ENCODE results near the gene EIF2S3B.
"Not testable (repeated sequence)": the region's sequence is repeated elsewhere in the genome, so short reads cannot be mapped to it uniquely, and the experiment has no call there.

The EIF2S3B gene

GRCh38 chr12:10505620-10506019, at the start of gene EIF2S3B:
TSS of gene EIF2S3B (plus strand) at chr12:10505890. CDS start at chr12:10505903, 13 bp downstream.
- no peak for DNase-seq

- DNase-seq, result no peak
Observed at GRCh38 chr12:10456856-10457255, 48.8 kb upstream of the EIF2S3B start.

DNA sequence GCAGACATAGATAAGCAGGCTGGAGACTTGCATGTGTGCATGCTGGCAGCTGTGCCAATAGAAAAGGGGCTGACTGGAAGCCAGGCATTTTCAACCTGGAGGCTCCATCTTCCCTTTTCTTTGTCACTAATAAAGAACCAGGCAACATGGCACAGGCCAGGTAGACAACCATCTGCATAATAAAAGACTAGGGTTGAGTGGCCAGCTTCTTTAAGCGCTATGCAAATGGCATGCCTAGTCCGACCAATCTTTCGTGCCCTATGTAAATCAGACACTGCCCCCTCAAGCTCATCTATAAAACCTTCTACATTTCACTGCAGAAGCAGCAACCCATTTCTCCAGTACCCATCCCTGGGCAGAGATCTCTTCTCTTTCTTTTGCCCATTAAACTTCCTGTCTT, 47.9 kb upstream of the EIF2S3B start:
- DNase-seq, result no peak

- no peak for DNase-seq
Observed at GRCh38 chr12:10466311-10466710, 39.4 kb upstream of the EIF2S3B start.

- DNase-seq, result no peak
Observed at GRCh38 chr12:10469701-10470100, 36.0 kb upstream of the EIF2S3B start.

GRCh38 chr12:10472808-10473207, 32.9 kb upstream of the EIF2S3B start:
- not testable (repeated sequence) for DNase-seq

GRCh38 chr12:10481901-10482300, 23.8 kb upstream of the EIF2S3B start:
- DNase-seq, result not testable (repeated sequence)

DNA sequence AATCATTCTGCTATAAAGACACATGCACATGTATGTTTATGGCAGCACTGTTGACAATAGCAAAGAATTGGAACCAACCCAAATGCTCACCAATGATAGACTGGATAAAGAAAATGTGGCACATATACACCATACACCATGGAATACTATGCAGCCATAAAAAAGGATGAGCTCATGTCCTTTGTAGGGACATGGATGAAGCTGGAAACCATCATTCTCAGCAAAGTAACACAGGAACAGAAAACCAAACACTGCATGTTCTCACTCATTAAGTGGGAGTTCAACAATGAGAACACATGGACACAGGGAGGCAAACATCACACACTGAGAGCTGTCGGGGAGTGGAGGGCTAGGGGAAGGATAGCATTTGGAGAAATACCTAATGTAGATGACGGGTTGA, 18.4 kb upstream of the EIF2S3B start:
- not testable (repeated sequence) for DNase-seq

DNA sequence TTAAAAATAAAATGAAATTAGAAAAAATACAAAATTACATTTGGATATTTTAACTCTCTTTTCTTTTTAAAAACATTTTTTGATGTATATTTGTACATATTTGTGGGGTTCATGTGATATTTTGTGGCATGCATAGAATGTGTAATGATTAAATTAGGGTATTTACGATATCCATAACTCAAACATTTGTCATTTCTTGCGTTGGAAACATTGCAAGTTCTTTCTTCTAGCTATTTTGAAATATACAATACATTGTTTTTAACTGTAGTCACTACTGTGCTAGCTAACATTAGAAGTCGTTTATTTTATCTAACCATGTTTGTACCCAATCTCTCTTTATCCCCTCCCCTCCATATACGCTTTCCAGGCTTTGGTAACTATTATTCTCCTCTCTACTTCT, 13.9 kb upstream of the EIF2S3B start:
- no peak for DNase-seq

DNA sequence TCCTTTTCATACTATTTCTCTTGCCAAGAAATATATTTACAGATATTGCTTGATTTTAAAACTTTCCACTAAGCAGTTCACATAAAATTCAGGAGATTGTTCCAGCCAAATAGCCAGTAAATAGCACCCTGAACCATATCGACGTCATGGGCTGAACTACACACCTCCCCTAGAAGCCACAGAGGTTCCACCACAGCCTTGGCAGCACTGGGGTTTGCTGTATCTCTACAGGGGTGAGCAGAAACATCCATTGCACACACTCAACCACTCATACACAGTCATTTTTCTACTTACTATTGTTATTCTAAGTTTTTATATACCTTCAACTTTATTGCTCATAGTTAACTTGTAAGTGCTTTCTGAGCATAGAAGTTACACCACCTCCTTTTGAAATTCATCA, 8.1 kb upstream of the EIF2S3B start:
- DNase-seq, result no peak

DNA sequence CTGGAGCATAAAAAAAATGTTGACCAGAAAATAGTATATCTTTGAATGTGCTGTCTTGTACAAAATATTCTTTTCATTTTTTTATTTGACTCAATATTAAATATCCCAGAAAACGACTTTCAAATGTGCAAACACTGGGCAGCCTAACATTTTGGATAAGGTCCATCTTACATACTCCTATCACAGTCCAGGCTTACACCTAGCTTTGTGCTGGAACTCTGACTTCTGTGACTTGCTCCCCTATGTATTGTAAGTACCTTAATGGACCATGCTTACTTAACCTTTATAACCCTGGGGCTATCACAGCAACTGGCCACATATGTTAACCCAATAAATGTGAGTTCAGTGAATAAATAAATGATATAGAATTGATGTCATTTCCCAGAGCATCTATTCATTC, 7.6 kb upstream of the EIF2S3B start:
- no peak for DNase-seq

DNA sequence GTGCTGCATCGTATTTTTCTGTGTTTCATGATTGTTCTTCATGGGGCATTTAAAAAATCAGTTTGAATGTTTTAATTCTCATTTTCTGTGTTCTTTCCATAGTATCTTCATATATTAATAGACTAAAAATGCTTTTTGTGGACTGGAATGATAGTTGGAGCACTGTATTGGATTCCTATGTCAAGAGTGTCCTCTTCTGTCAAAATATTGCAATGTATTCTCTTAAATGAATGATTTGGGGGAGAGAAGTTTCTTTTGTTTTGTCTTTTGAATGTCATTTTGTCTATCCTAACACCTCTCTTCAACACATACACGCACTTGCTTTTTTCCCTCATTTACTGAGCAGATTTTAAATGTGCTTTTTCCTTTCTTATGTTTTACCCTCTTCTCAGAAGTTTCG, 4.7 kb upstream of the EIF2S3B start:
- no peak for DNase-seq

GRCh38 chr12:10503460-10503859, 2.2 kb upstream of the EIF2S3B start:
- DNase-seq, result no peak

DNA sequence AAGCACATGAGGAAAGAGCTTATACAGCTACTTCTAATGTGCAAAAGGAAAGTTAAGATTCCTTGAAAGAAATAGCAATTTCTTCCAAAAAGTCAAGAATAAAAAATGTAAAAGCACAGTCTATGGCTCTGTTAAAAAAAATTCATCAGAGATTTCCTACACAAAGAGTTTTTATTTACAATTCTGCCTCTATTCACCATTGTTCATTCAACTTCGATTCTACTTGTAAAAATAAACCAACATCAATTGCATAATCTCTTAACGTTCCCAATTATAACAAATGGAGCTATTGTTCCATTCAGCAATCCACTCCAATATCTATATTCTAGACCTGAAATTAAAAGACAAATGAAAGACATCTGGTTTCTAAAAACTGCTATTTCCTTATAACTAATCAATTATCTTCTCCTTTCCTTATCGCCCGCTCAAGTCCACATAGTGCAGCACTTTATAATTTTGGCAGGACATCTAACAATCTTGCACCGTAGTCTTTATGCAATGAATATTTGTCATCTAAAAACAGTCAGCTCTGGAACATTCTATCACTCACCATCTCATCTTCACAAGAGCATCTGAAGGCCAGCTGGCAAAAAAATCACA, 6.2 kb downstream of the EIF2S3B start:
- DNase-seq, result no peak

GRCh38 chr12:10512798-10513197, 7.1 kb downstream of the EIF2S3B start:
- DNase-seq, result no peak

- DNase-seq, result no peak
Observed at GRCh38 chr12:10521555-10521954, 15.9 kb downstream of the EIF2S3B start.

GRCh38 chr12:10528174-10528953, 22.7 kb downstream of the EIF2S3B start:
- no peak for DNase-seq

- DNase-seq, result no peak
Observed at GRCh38 chr12:10529603-10530002, 23.9 kb downstream of the EIF2S3B start.

- DNase-seq, result no peak
Observed at GRCh38 chr12:10537721-10538120, 32.0 kb downstream of the EIF2S3B start.

DNA sequence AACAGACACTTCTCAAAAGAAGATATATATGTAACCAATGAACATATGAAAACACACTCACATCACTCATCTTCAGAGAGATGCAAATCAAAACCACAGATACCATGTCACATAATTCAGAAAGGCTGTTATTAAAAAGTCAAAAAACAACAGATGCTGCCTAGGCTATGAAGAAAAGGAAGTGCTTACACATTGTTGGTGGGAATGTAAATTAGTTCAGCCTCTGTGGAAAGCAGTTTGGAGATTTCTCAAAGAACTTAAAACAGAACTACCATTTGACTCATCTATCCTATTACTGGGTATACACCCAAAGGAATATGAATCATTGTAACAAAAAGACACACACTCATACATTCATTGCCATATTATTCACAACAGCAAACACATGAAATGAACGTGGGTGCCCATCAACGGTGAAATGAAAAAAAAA, 35.1 kb downstream of the EIF2S3B start:
- no peak for DNase-seq

DNA sequence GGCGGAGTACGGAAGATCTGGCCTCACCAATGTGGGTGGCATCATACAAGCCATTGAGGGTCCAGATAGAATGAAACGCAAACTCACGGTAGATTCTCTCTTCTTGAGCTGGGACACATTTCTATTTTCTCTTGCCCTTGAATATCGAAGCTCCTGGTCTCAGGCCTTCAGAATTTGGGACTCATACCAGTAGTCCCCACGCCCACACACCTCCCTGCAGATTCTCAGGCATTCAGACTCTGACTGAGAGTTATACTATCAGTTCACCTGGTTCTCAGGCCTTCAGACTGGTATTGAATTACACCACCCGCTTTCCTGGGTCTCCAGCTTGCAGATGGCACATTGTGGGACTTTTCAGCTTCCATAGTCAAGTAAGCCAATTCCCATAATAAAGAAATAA, 37.8 kb downstream of the EIF2S3B start:
- no peak for DNase-seq

GRCh38 chr12:10551375-10551774, 45.7 kb downstream of the EIF2S3B start:
- DNase-seq, result no peak

DNA sequence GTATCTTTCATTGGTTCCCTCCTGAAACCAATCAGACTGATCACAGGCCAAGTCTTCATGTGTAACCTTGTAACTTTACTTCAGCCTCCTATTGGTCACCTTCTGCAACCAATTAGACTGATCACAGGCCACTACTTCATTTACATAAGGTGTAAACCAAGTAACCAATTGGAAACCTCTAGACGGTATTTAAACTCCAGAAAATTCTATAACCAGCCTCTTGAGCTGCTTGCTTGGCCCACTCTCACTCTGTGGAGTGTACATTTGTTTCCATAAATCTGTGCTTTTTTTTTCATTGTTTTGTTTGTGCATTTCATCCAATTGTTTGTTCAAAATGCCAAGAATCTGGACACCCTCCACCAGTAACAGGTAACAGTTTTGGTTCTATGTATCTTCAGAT, 47.5 kb downstream of the EIF2S3B start:
- DNase-seq, result no peak

DNA sequence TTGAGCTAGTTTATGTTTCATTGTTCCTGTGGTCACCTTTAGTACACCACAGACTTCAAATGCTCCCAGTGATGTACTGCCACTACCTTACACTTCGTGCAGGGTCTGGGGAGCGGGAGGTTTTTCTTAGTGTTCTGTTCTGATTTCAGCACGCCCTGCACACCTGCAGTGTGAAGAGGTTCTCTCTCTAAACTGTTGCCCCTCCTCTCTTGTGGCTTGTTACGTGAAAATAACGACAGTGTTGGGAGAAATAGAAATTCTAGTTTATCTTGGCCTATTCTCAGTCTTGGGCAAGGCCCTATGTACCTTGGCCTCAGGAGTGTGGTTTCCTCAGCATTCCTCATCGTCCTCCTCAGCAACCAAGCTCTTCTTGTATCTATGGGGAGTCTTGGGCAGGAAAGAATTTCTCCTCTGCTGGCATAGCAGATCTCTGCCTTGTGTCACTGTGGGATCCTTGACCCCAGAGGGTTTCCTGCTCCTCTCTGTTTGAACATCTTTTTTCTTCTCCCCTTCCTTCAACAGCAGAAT, 48.6 kb downstream of the EIF2S3B start:
- no peak for DNase-seq
